Activated CD4-positive, alpha-beta T cell treated with anti-CD3 and anti-CD28 coated beads, Interleukin-2, amount 10 ng/mL, durations not matched to agents 7 days and 5 days (primary cell): ENCODE data around the gene CREB3L2. TPM values are rescaled to one million over a fixed set of nuclear protein-coding genes. Genes with fewer than 3 reads are reported as not detected.

Source experiments
- CTCF ChIA-PET: fragments of 350-600 bp; sonication (Branson Sonifier 250); formaldehyde crosslinking; loops from one replicate; lab custom pipeline; 2021; ENCODE audit warnings: antibody characterized with exemption; lab: Charles Lee
- POLR2A ChIA-PET: fragments of 350-600 bp; sonication (Branson Sonifier 250); formaldehyde crosslinking; loops from one replicate; lab custom pipeline; 2021; ENCODE audit warnings: antibody characterized with exemption; lab: Charles Lee
- DNase-seq: peaks from one replicate; pipeline ENCODE4 v3.0.0-alpha.2; 2020
- H3K27ac Mint-ChIP-seq: one replicate; pipeline ENCODE4 v1.8.0; 2021; ENCODE audit warnings: mild to moderate bottlenecking, moderate library complexity, mixed read lengths
- H3K27me3 Mint-ChIP-seq: one replicate; pipeline ENCODE4 v1.8.0; 2021; ENCODE audit warnings: mixed read lengths
- H3K36me3 Mint-ChIP-seq: one replicate; pipeline ENCODE4 v1.8.0; 2021; ENCODE audit warnings: low read depth, mixed read lengths
- H3K4me1 Mint-ChIP-seq: one replicate; pipeline ENCODE4 v1.8.0; 2021; ENCODE audit warnings: mixed read lengths
- H3K4me3 Mint-ChIP-seq: one replicate; pipeline ENCODE4 v1.8.0; 2021; ENCODE audit warnings: mild to moderate bottlenecking, moderate library complexity, mixed read lengths
- H3K9me3 Mint-ChIP-seq: one replicate; pipeline ENCODE4 v1.8.0; 2021; ENCODE audit warnings: mixed read lengths
- total RNA-seq, 2 experiments: library from RNA; stranded (reverse); gene quantifications; one replicate each; pipeline ENCODE4 v1.2.3, GENCODE V29; 2021

CREB3L2 gene
- total RNA-seq, 2 experiments from 2014 or later: 23.1 to 25.7 TPM

DNA sequence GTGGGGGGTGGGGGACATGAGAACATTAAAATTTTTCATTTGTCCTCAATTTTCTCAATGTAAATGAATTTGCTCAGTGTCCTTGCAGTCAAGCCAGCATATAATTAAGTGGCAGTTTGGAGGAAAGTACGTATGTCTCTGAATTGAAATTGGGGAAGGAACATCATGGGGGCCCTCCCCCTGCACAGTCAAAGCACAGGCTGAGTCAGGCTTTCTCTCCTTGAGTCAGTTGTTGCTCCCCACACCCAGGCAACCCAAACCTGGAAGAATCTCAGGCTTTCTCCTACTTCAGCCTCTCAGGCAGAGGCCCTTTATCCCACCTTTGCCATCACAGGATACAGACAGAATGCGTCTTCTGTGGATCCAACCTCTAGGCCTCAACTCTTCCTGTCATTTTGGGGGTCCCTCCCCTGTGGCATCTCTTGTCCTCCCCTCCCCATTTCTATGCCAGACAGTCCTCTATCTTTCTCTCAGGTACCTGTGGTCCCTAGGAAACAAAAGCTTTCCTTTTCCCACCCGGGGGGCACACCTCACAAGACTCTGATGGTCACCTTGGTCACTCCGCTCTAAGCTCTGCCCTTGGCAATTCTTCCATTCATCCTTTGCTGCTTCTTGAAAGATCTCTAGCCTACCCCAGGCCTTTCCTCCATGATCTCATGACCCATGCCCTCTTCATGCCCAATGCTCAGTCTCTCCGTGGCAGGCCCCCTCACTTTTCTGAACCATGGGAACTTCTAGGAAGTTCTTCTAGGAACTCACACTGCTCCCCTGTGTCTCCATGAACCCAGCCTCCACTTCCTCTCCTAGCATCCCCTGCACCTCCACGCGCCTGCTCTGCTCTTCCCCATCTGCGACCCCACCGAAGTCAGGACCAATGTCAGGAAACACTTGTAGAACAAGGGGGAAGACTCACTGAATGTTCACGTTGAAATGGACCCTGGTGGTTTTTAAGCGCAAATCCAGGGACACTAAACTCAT is 40.4 kb downstream of the CREB3L2 start:
- Mint-ChIP-seq H3K27me3 (no peaks in the 10 kb centered on the region), H3K27ac (no peak overlapping the region), H3K4me1 (peaks cover 15% of the 10 kb centered on the region), H3K36me3 (peaks cover 3% of the 10 kb centered on the region), H3K9me3 (no peaks in the 10 kb centered on the region), H3K4me3 (no peak overlapping the region)
- CTCF ChIA-PET: no interaction called here
- POLR2A ChIA-PET: no interaction called here
- no peak for DNase-seq

DNA sequence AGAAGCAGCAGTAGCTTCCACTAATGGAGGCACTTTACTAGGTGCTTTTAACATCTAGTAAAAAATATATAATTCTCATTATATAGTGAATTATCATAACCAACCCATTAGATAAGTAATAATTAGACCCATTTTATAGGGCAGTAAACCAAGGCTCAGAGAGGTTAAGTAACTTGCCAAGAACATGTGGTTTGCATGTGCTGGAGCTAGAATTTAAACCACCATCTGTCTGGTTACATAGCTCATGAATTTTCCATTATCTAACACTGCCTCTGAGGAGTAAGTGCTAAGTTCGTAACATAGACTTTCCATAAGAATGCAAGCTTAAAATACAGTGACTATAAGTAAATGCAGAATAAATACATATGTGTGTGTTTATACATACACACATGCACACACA is 41.9 kb downstream of the CREB3L2 start:
- CTCF ChIA-PET: interaction anchor here (1.0 to 1.7 kb wide), 2 partner anchors 39 to 42 kb away, joined by 3 read pairs; partner anchors contain the start of gene CREB3L2
- peaks cover 3% of the 10 kb centered on the region for H3K36me3 Mint-ChIP-seq
- H3K9me3 Mint-ChIP-seq: no peaks in the 10 kb centered on the region
- peaks cover 9% of the 10 kb centered on the region for H3K4me1 Mint-ChIP-seq
- H3K27ac Mint-ChIP-seq: no peak overlapping the region
- no peaks in the 10 kb centered on the region for H3K27me3 Mint-ChIP-seq
- no peak for DNase-seq
- POLR2A ChIA-PET: no interaction called here
- H3K4me3 Mint-ChIP-seq: no peak overlapping the region

DNA sequence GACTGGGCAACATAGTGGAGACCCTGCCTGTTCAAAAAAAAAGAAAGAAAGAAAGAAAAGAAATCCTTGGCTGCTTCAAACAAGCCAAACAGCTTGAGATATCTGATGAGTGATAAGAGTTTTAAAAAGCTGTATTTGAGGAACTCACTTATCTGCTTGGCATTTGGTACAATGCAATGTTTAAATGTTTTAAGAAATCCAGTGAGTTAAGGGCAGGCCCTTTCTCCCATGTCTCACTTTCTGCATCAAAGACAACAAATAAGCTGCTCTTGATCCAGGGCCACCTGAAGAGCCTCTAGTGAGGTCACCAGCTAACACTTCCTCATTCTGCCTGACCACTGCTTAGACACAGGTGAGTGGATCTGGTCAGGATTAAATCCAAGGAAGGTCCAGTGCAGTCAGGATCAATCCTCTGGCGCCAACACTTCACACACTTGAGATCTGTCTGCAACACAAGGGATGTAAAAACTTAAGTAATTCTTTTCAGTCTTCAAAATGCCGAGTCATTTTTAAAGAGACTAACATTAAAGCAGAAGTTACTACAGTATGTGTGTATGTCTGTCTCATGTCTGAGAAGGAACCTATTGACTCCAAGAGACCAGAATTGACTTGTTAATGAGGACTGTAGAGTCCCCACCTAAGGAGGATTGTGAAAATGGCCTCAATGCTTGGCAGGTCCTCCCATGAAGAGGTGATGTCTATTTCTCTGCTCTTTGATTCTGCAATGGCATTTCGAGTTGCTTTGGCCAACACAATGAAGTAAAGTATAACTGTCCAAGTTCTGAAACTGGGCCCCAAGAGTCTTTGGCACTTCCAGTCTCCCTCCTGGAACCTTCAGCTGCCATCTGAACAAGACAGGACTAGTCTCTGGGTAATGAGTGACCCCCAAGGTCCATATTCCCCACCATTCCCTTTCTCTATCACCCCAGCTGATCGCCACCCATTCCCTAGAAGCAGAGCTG is 43.1 kb downstream of the CREB3L2 start:
- POLR2A ChIA-PET: no interaction called here
- H3K4me1 Mint-ChIP-seq: peaks cover 9% of the 10 kb centered on the region
- no peak overlapping the region for H3K27ac Mint-ChIP-seq

DNA sequence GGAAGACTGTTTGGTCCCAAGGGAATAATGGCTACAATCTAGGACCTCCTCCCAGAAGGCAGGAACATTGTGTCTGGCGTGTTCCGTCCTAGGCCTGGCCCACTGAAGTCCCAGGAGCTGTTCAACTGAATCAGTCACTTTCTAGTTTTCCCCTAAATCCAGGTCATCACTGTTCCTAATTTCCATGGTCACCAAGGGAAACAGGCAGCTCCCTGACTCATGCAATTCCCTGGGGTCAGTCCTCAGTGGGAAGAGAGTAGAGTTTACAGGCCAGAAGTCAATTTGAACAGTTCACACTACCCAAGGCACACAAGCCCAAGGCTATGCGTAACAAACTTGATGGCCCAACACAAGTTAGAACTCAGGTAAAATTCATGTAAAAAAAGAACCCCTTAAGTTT is 44.0 kb downstream of the CREB3L2 start:
- no peaks in the 10 kb centered on the region for H3K9me3 Mint-ChIP-seq
- CTCF ChIA-PET: interaction anchor here (1.0 kb wide), 1 partner anchor 37 kb away, joined by 3 read pairs; no protein-coding TSS in a partner anchor
- POLR2A ChIA-PET: no interaction called here
- no peaks in the 10 kb centered on the region for H3K27me3 Mint-ChIP-seq
- no peak overlapping the region for H3K27ac Mint-ChIP-seq
- DNase-seq: no peak
- H3K4me1 Mint-ChIP-seq: peaks cover 11% of the 10 kb centered on the region
- no peak overlapping the region for H3K4me3 Mint-ChIP-seq
- H3K36me3 Mint-ChIP-seq: peaks cover 3% of the 10 kb centered on the region

More for the DNA sequence above, 43.1 kb downstream of the CREB3L2 start:
- no peak for DNase-seq
- Mint-ChIP-seq H3K27me3 (no peaks in the 10 kb centered on the region), H3K36me3 (peaks cover 3% of the 10 kb centered on the region), H3K9me3 (no peaks in the 10 kb centered on the region), H3K4me3 (no peak overlapping the region)
- CTCF ChIA-PET: interaction anchor here (1.0 to 1.7 kb wide), 2 partner anchors 38 to 43 kb away, joined by 3 read pairs; partner anchors contain the start of gene CREB3L2

DNA sequence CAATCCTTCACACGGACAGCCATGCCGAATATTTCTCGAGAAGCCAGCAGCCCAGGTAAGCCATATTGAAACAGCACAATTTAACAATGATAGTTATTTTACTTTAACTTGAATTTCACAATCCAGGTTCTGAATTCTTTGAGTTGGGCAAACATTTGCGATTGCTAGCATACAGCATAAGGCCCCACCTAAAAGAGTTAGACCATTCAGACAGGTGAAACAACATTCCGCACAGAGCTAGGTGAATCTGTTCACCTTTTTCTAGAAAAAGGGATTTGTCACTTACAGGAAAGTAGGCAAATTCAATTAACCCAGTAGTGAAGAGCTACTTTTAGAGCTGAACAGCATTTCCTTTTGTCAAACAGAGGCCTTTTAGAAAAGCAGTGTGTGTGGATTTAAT is 45.3 kb downstream of the CREB3L2 start:
- CTCF ChIA-PET: interaction anchor here (0.8 kb wide), 1 partner anchor 12 kb away, joined by 3 read pairs; no protein-coding TSS in a partner anchor
- Mint-ChIP-seq H3K27ac (no peak overlapping the region), H3K4me3 (no peak overlapping the region), H3K36me3 (peaks cover 3% of the 10 kb centered on the region), H3K27me3 (no peaks in the 10 kb centered on the region), H3K9me3 (no peaks in the 10 kb centered on the region), H3K4me1 (peaks cover 7% of the 10 kb centered on the region)
- DNase-seq: no peak
- POLR2A ChIA-PET: no interaction called here

DNA sequence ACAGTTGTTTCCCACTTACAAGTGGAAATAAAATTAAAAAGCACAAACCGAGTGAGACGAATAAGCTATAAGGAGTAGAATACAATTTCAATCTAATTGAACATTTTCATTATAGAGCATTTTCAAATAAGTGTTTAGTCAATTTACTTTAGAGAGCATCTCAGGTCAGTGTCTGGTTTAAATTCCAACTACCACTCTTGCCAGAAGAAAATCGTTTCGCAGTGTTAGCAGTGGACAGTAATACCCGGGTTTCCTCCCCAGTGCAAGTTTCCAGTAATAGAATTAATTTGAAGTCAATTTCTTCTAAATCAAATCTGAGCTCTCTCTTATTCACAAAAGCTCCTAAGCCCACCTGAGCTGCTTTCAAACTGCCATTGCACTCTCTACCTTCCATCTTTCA is 45.7 kb downstream of the CREB3L2 start:
- Mint-ChIP-seq H3K9me3 (no peaks in the 10 kb centered on the region), H3K4me1 (peaks cover 4% of the 10 kb centered on the region), H3K27ac (no peak overlapping the region), H3K27me3 (no peaks in the 10 kb centered on the region), H3K36me3 (peaks cover 3% of the 10 kb centered on the region), H3K4me3 (no peak overlapping the region)
- ChIA-PET CTCF (interaction anchor here (0.8 kb wide), 1 partner anchor 12 kb away, joined by 3 read pairs; no protein-coding TSS in a partner anchor), POLR2A (no interaction called here)
- DNase-seq: no peak

DNA sequence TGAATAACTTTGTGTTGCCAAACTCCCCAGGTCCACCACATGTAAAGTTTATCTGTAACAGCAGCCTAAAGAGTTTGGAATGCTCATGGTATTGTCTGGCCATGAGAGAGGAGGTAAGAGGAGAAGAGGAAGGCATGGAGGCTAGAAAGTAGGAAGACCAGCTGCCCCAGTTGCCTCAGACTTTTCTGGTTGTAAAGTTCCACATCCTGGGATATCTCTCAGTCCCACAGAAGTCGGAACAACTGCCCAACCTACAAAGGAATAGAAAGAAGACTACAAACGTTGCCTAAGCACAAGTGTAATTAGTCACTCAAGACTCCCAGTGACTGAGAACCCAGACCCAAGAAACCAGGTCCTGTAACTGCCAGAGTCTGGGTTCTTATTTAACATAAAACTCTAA is 47.3 kb downstream of the CREB3L2 start:
- H3K36me3 Mint-ChIP-seq: peaks cover 3% of the 10 kb centered on the region
- no peaks in the 10 kb centered on the region for H3K27me3 Mint-ChIP-seq
- peaks cover 16% of the 10 kb centered on the region for H3K4me1 Mint-ChIP-seq
- CTCF ChIA-PET: interaction anchor here (1.4 to 1.6 kb wide), 2 partner anchors 12 to 48 kb away, joined by 3 to 4 read pairs; partner anchors contain the start of gene CREB3L2
- no peak for DNase-seq
- H3K9me3 Mint-ChIP-seq: no peaks in the 10 kb centered on the region
- POLR2A ChIA-PET: no interaction called here
- no peak overlapping the region for H3K27ac Mint-ChIP-seq
- H3K4me3 Mint-ChIP-seq: no peak overlapping the region

DNA sequence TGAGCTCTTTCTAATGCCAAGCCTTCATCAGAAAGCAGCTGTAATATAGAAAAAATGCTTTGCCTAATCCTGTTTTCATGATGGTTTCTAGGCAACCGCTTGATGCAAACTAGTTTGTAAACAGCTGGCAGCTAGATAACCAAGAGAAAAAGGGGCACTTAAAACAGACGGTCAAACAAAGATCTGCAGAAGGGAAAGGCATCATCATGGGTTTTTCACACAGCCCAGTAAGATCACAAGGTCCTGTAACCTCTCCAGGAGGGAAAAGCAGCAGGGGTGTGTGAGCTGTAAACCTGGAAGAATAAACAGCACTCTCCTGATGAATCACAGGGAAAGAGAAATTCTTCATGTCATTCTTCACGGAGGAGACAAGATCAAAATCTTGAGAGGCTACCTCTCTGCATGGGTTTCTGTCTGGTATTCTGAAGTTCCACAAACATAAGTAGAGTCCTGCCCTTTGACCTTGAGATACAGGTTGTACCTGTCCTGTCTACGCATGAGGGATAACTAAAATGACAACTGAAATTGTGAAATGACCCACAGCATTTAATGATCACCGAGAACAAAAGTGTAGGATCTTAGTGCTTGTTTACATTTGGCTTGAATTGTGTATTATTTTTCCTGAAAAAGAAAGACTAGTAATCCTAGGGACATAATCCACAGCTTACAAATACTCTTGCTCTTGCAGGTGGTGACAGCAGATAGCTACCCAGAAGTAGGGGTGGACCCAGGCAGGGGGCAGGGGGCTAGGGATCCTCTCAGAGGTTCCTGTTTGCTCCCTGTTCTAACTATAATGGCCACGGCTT is 48.0 kb downstream of the CREB3L2 start:
- Mint-ChIP-seq H3K4me1 (peaks cover 16% of the 10 kb centered on the region), H3K9me3 (no peaks in the 10 kb centered on the region), H3K27me3 (no peaks in the 10 kb centered on the region), H3K36me3 (peaks cover 3% of the 10 kb centered on the region), H3K27ac (no peak overlapping the region), H3K4me3 (no peak overlapping the region)
- CTCF ChIA-PET: interaction anchor here (1.0 to 1.6 kb wide), 3 partner anchors 11 to 48 kb away, joined by 3 to 4 read pairs (median 4); partner anchors contain the start of gene CREB3L2
- no peak for DNase-seq
- POLR2A ChIA-PET: no interaction called here

DNA sequence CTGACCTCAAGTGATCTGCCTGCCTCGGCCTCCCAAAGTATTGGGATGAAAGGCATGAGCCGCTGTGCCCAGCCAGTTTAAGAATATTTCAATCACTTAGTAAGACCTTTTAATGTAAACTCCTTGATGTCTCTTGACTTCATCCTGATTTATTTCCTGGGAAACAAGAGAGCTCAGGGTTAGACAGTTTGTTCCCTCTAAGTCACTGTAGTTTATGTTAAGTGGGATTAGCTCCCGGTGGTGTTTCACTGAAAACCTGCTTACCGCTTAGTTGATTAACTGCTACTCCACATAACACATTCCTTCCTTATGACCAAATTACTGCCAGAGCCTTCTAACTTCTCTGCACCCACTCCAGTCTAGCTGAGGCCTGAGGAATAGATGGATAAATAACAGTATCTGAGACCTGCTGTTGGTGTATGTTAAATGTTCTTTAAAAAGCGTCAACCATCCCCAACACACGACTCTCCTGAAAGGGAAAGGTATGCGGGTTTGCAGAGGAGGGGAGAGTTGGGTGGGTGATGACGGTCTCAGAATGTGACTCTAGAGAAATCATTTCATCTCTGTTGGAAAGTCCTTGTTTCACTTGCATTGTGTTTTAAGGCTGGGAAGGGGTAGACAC is 48.7 kb downstream of the CREB3L2 start:
- H3K4me3 Mint-ChIP-seq: no peak overlapping the region
- no peaks in the 10 kb centered on the region for H3K27me3 Mint-ChIP-seq
- ChIA-PET CTCF (interaction anchor here (1.0 to 1.4 kb wide), 2 partner anchors 14 to 49 kb away, joined by 4 read pairs; partner anchors contain the start of gene CREB3L2), POLR2A (interaction anchor here (0.6 kb wide), 1 partner anchor 19 kb away, joined by 3 read pairs; no protein-coding TSS in a partner anchor)
- no peaks in the 10 kb centered on the region for H3K9me3 Mint-ChIP-seq
- H3K4me1 Mint-ChIP-seq: peaks cover 16% of the 10 kb centered on the region
- DNase-seq: no peak
- no peaks in the 10 kb centered on the region for H3K36me3 Mint-ChIP-seq
- H3K27ac Mint-ChIP-seq: no peak overlapping the region

DNA sequence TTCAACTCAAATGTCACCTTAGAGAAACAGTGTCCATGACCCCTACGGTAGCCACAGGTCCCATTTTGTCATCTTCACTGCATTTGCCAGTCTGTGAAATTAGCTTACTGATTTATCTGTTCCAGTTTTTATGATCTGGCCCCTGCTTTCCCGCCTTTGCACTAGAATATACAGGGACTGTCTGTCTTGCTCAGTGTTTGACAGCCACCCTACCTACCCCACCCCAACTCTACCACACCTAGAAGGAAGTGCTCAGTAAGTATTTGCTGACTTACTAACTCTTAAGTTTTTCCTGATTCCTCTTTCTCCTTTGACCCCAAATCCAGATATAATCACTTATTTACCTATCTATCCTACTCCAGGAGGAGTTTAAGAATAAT is 49.5 kb downstream of the CREB3L2 start:
- DNase-seq: no peak
- Mint-ChIP-seq H3K27ac (no peak overlapping the region), H3K9me3 (no peaks in the 10 kb centered on the region), H3K27me3 (no peaks in the 10 kb centered on the region), H3K4me3 (no peak overlapping the region), H3K4me1 (peaks cover 16% of the 10 kb centered on the region), H3K36me3 (no peaks in the 10 kb centered on the region)
- ChIA-PET CTCF (interaction anchor here (1.0 kb wide), 1 partner anchor 13 kb away, joined by 4 read pairs; no protein-coding TSS in a partner anchor), POLR2A (interaction anchor here (0.6 kb wide), 1 partner anchor 18 kb away, joined by 3 read pairs; no protein-coding TSS in a partner anchor)
